ENCODE data around the gene DIS3L2.

DIS3L2 gene

DNA sequence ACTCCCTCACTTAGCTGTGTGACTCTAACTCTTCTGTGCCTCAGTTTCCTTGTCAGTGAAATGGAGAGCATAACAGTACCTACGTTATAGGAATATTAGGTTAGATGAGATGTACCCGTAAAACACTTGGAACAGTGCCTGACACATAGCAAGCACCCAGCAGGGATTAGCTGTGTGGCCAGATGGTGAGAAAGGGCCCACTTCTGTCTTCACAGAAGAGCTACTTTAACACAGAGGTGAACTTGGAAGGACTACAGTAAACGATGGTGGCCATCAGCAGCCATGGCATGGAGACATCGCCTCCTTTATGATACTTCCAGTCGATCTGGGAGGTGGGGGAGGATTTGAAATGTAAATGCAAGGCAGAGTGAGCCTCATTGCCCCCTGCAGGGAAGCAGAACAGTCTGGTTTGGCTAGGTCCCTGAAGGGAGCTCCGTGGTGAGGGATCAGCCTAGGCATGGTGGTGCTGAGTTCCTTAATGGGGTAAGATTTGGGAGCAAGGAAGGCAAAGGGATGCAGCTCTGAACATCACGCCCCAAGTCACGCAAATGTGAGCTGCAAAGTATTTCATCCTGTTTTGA, 315.3 kb downstream of the DIS3L2 start:
- no peak overlapping the region for H3K27ac ChIP-seq (ENCODE audit: low read depth, low read length)
- peaks cover 0 to 3% (median 0%) of the 10 kb centered on the region in 5 donors for H3K9me3 ChIP-seq (ENCODE audit: control insufficient read depth in 5 of 5, low read length in 5 of 5)
- H3K27me3 ChIP-seq (ENCODE audit: control insufficient read depth in 5 of 5, insufficient read depth in 4 of 5, low read length in 5 of 5) = no peaks in the 10 kb centered on the region
- H3K9ac ChIP-seq (ENCODE audit: low read length in 5 of 5) = no peak overlapping the region
- H3K36me3 ChIP-seq (ENCODE audit: control insufficient read depth in 5 of 5, insufficient read depth in 5 of 5, low read length in 5 of 5) = peaks cover 0 to 20% (median 1%) of the 10 kb centered on the region in 5 donors
- H3K4me1 ChIP-seq (ENCODE audit: control insufficient read depth in 5 of 5, insufficient read depth in 5 of 5, low read length in 5 of 5) = peaks cover 0 to 18% (median 7%) of the 10 kb centered on the region in 5 donors
- H3K4me3 ChIP-seq (ENCODE audit: low read depth in 1 of 5, low read length in 5 of 5) = no peak overlapping the region

DNA sequence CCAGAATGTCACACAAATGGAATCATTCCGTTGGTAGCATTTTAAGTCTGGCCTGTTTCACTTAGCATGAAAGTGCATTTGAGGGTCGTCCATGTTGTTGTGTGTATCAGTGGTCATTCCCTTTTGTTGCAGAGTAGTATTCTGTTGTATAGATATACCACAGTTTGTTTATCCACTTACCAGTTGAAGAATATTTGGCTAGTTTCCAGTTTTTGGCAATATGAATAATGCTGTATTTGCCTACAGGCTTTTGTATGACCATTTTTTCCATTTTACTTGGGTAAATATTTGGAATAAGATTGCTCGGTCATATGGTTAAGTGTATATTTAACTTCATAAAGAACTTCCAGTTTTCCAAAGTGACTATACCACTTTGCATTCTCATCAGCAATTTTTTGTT, 317.0 kb downstream of the DIS3L2 start:
- Histone ChIP-seq H3K36me3 (ENCODE audit: control insufficient read depth in 5 of 5, insufficient read depth in 5 of 5, low read length in 5 of 5) (peaks cover 0 to 18% (median 2%) of the 10 kb centered on the region in 5 donors), H3K9ac (ENCODE audit: low read length in 5 of 5) (no peak overlapping the region), H3K4me1 (ENCODE audit: control insufficient read depth in 5 of 5, insufficient read depth in 5 of 5, low read length in 5 of 5) (peaks cover 0 to 18% (median 7%) of the 10 kb centered on the region in 5 donors), H3K27ac (ENCODE audit: low read depth, low read length) (no peak overlapping the region), H3K9me3 (ENCODE audit: control insufficient read depth in 5 of 5, low read length in 5 of 5) (peaks cover 0 to 3% (median 0%) of the 10 kb centered on the region in 5 donors), H3K27me3 (ENCODE audit: control insufficient read depth in 5 of 5, insufficient read depth in 4 of 5, low read length in 5 of 5) (no peaks in the 10 kb centered on the region), H3K4me3 (ENCODE audit: low read depth in 1 of 5, low read length in 5 of 5) (no peak overlapping the region)

DNA sequence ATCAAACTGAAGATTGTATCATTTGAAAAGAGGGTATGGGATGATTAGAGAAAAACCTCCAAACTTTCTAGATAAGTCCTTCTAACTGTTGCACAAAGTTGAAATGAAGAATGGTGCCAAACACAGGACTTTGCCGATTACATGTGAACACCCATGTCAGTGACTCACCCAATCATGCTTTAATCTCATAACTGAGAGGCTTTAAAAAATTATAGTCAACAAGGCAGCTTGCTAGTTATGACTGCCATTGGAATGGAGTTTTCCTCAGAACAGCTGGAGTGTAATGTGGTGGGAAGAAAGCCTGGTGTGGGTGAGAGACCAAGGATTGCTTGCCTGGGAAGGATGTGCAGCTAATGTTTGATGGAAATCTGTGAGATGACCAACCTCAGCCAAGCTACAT, 318.8 kb downstream of the DIS3L2 start:
- Histone ChIP-seq H3K27me3 (ENCODE audit: control insufficient read depth in 5 of 5, insufficient read depth in 4 of 5, low read length in 5 of 5) (no peaks in the 10 kb centered on the region), H3K9me3 (ENCODE audit: control insufficient read depth in 5 of 5, low read length in 5 of 5) (peaks cover 0 to 3% (median 0%) of the 10 kb centered on the region in 5 donors), H3K36me3 (ENCODE audit: control insufficient read depth in 5 of 5, insufficient read depth in 5 of 5, low read length in 5 of 5) (peaks cover 0 to 12% (median 2%) of the 10 kb centered on the region in 5 donors), H3K27ac (ENCODE audit: low read depth, low read length) (no peak overlapping the region), H3K4me3 (ENCODE audit: low read depth in 1 of 5, low read length in 5 of 5) (no peak overlapping the region), H3K4me1 (ENCODE audit: control insufficient read depth in 5 of 5, insufficient read depth in 5 of 5, low read length in 5 of 5) (peaks cover 0 to 20% (median 7%) of the 10 kb centered on the region in 5 donors), H3K9ac (ENCODE audit: low read length in 5 of 5) (no peak overlapping the region)

- Histone ChIP-seq H3K4me1 (ENCODE audit: control insufficient read depth in 5 of 5, insufficient read depth in 5 of 5, low read length in 5 of 5) (peaks cover 0 to 14% (median 5%) of the 10 kb centered on the region in 5 donors), H3K36me3 (ENCODE audit: control insufficient read depth in 5 of 5, insufficient read depth in 5 of 5, low read length in 5 of 5) (peaks cover 0 to 12% (median 2%) of the 10 kb centered on the region in 5 donors), H3K9ac (ENCODE audit: low read length in 5 of 5) (no peak overlapping the region), H3K27me3 (ENCODE audit: control insufficient read depth in 5 of 5, insufficient read depth in 4 of 5, low read length in 5 of 5) (no peaks in the 10 kb centered on the region), H3K4me3 (ENCODE audit: low read depth in 1 of 5, low read length in 5 of 5) (no peak overlapping the region), H3K27ac (ENCODE audit: low read depth, low read length) (no peak overlapping the region), H3K9me3 (ENCODE audit: control insufficient read depth in 5 of 5, low read length in 5 of 5) (peaks cover 0 to 3% (median 0%) of the 10 kb centered on the region in 5 donors)
These were observed 320.5 kb downstream of the DIS3L2 start for GRCh38 chr2:232281858-232282507.

GRCh38 chr2:232282508-232283055, 321.1 kb downstream of the DIS3L2 start:
- Histone ChIP-seq H3K36me3 (ENCODE audit: control insufficient read depth in 5 of 5, insufficient read depth in 5 of 5, low read length in 5 of 5) (peaks cover 0 to 12% (median 2%) of the 10 kb centered on the region in 5 donors), H3K4me1 (ENCODE audit: control insufficient read depth in 5 of 5, insufficient read depth in 5 of 5, low read length in 5 of 5) (peaks cover 0 to 11% (median 3%) of the 10 kb centered on the region in 5 donors), H3K9ac (ENCODE audit: low read length in 5 of 5) (no peak overlapping the region), H3K9me3 (ENCODE audit: control insufficient read depth in 5 of 5, low read length in 5 of 5) (peaks cover 0 to 3% (median 0%) of the 10 kb centered on the region in 5 donors), H3K27me3 (ENCODE audit: control insufficient read depth in 5 of 5, insufficient read depth in 4 of 5, low read length in 5 of 5) (no peaks in the 10 kb centered on the region), H3K4me3 (ENCODE audit: low read depth in 1 of 5, low read length in 5 of 5) (no peak overlapping the region), H3K27ac (ENCODE audit: low read depth, low read length) (no peak overlapping the region)

GRCh38 chr2:232286001-232286868, 324.7 kb downstream of the DIS3L2 start:
- peaks cover 0 to 5% (median 3%) of the 10 kb centered on the region in 5 donors for H3K4me1 ChIP-seq (ENCODE audit: control insufficient read depth in 5 of 5, insufficient read depth in 5 of 5, low read length in 5 of 5)
- no peak overlapping the region for H3K9ac ChIP-seq (ENCODE audit: low read length in 5 of 5)
- H3K4me3 ChIP-seq (ENCODE audit: low read depth in 1 of 5, low read length in 5 of 5) = no peak overlapping the region
- H3K27me3 ChIP-seq (ENCODE audit: control insufficient read depth in 5 of 5, insufficient read depth in 4 of 5, low read length in 5 of 5) = no peaks in the 10 kb centered on the region
- no peaks in the 10 kb centered on the region for H3K9me3 ChIP-seq (ENCODE audit: control insufficient read depth in 5 of 5, low read length in 5 of 5)
- H3K36me3 ChIP-seq (ENCODE audit: control insufficient read depth in 5 of 5, insufficient read depth in 5 of 5, low read length in 5 of 5) = peaks cover 0 to 14% (median 3%) of the 10 kb centered on the region in 5 donors
- H3K27ac ChIP-seq (ENCODE audit: low read depth, low read length) = no peak overlapping the region

- H3K27me3 ChIP-seq (ENCODE audit: control insufficient read depth in 5 of 5, insufficient read depth in 4 of 5, low read length in 5 of 5) = no peaks in the 10 kb centered on the region
- H3K27ac ChIP-seq (ENCODE audit: low read depth, low read length) = no peak overlapping the region
- no peak overlapping the region for H3K9ac ChIP-seq (ENCODE audit: low read length in 5 of 5)
- H3K4me1 ChIP-seq (ENCODE audit: control insufficient read depth in 5 of 5, insufficient read depth in 5 of 5, low read length in 5 of 5) = peaks cover 0 to 9% (median 3%) of the 10 kb centered on the region in 5 donors
- peaks cover 0 to 7% (median 3%) of the 10 kb centered on the region in 5 donors for H3K36me3 ChIP-seq (ENCODE audit: control insufficient read depth in 5 of 5, insufficient read depth in 5 of 5, low read length in 5 of 5)
- no peak overlapping the region for H3K4me3 ChIP-seq (ENCODE audit: low read depth in 1 of 5, low read length in 5 of 5)
- H3K9me3 ChIP-seq (ENCODE audit: control insufficient read depth in 5 of 5, low read length in 5 of 5) = no peaks in the 10 kb centered on the region
These were observed 325.8 kb downstream of the DIS3L2 start for GRCh38 chr2:232287316-232287715.

DNA sequence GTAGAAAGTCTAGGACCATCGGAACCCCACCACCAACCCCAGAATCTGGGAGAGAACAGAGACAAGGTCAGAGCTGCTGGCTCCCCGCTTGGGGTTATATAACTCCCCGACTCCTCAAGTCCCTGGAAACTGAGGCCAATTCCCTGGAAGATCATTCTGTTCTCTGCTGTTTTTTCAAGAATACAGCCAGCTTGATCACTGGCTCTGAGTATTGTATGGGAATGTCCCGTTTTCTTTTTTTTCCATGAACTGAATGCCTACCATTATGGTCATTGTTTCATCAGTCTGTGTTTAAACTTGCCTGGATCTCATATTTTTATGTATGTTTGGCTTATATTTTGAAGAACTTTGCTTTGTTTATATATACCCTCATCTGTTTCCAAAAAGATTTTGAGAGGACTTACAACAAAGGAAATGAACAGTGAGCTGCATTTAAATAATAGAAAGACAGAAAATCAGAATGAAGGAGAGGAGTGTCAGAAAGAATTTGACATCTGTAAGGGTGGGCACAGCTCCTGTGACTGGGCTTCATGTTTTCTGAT, 327.0 kb downstream of the DIS3L2 start:
- H3K36me3 ChIP-seq (ENCODE audit: control insufficient read depth in 5 of 5, insufficient read depth in 5 of 5, low read length in 5 of 5) = peaks cover 0 to 7% (median 3%) of the 10 kb centered on the region in 5 donors
- H3K9ac ChIP-seq (ENCODE audit: low read length in 5 of 5) = no peak overlapping the region

DNA sequence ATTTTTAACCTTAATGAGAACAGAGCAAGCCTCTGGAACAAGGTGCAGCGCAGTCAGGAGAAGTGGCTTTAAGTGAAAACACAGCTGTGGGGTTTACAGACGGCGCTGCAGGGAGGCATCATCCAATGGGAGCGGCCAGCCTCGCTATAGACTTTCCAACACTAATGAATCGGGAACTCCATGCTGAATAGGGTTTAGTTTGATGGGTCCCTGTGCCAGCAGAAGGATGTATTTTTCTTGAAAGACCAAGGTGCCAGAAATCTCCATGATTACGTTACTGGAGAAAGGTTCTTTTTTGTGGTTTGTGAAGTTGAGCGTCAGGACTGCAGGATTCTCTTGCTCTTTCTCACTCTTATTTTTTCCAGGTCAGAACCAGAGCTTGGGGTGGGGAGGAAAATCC, 329.2 kb downstream of the DIS3L2 start:
- no peak overlapping the region for H3K4me3 ChIP-seq (ENCODE audit: low read depth in 1 of 5, low read length in 5 of 5)
- no peaks in the 10 kb centered on the region for H3K27me3 ChIP-seq (ENCODE audit: control insufficient read depth in 5 of 5, insufficient read depth in 4 of 5, low read length in 5 of 5)
- peaks cover 0 to 10% (median 4%) of the 10 kb centered on the region in 5 donors for H3K4me1 ChIP-seq (ENCODE audit: control insufficient read depth in 5 of 5, insufficient read depth in 5 of 5, low read length in 5 of 5)
- H3K9ac ChIP-seq (ENCODE audit: low read length in 5 of 5) = no peak overlapping the region
- H3K9me3 ChIP-seq (ENCODE audit: control insufficient read depth in 5 of 5, low read length in 5 of 5) = no peaks in the 10 kb centered on the region
- H3K36me3 ChIP-seq (ENCODE audit: control insufficient read depth in 5 of 5, insufficient read depth in 5 of 5, low read length in 5 of 5) = peaks cover 0 to 11% (median 5%) of the 10 kb centered on the region in 5 donors
- H3K27ac ChIP-seq (ENCODE audit: low read depth, low read length) = no peak overlapping the region

More for the DNA sequence above, 327.0 kb downstream of the DIS3L2 start:
- H3K27ac ChIP-seq (ENCODE audit: low read depth, low read length) = no peak overlapping the region
- no peaks in the 10 kb centered on the region for H3K27me3 ChIP-seq (ENCODE audit: control insufficient read depth in 5 of 5, insufficient read depth in 4 of 5, low read length in 5 of 5)
- no peaks in the 10 kb centered on the region for H3K9me3 ChIP-seq (ENCODE audit: control insufficient read depth in 5 of 5, low read length in 5 of 5)
- H3K4me1 ChIP-seq (ENCODE audit: control insufficient read depth in 5 of 5, insufficient read depth in 5 of 5, low read length in 5 of 5) = peaks cover 0 to 16% (median 4%) of the 10 kb centered on the region in 5 donors
- no peak overlapping the region for H3K4me3 ChIP-seq (ENCODE audit: low read depth in 1 of 5, low read length in 5 of 5)

All from subcutaneous abdominal adipose tissue (tissue), 5 donors.